GM12892 (cell line): ENCODE data around the gene FSTL4.

Experiments
- POLR2A ChIP-seq: IDR thresholded peaks from 2 replicates; pipeline ENCODE4 v1.6.1; 2011; ENCODE audit warnings: low read depth, low read length, control low read depth
- POLR2AphosphoS5 ChIP-seq: IDR thresholded peaks from 2 replicates; pipeline ENCODE4 v1.6.1; 2011; ENCODE audit warnings: low read depth, low read length, control low read depth
- TAF1 ChIP-seq: IDR thresholded peaks from 2 replicates; pipeline ENCODE4 v1.6.1; 2011; ENCODE audit warnings: low read depth, mild to moderate bottlenecking, control low read depth, low read length, borderline replicate concordance

- TF ChIP-seq POLR2A: no peak
- no peak for TF ChIP-seq POLR2AphosphoS5
- TF ChIP-seq TAF1: no peak
Measured at GRCh38 chr5:133412661-133413060, 199.7 kb downstream of the FSTL4 start.
